ENCODE data around the gene ZDHHC22.
A peak's percentile ranks its signal among the peaks of the same experiment; 100 is the strongest.

The ZDHHC22 gene

GRCh38 chr14:77157740-77158139 lies 16.1 kb upstream of the ZDHHC22 start:
- DNase-seq (ENCODE audit: low read depth) = no peak

GRCh38 chr14:77155083-77155482 lies 13.5 kb upstream of the ZDHHC22 start:
- DNase-seq (ENCODE audit: low read depth) = no peak

DNA sequence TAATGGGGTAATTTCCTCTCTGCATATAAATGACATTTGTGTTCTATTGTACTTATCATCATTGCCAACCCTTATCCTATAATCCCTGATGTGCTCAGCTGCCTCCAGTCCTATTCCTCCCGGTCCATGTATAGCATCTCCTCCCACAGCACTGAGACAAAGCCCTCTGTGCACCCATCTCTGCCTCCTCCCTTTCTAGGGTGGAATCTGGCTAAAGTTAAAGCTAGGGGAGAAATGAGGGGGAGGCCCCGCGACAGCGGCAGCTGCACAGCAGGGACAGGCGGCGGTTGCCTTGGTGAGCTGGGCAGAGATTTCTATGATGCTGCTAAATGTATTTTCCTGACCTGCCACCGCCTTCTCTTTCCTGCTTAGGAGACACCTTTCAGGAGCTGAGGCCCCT lies 12.8 kb upstream of the ZDHHC22 start:
- DNase-seq (ENCODE audit: low read depth) = no peak

DNA sequence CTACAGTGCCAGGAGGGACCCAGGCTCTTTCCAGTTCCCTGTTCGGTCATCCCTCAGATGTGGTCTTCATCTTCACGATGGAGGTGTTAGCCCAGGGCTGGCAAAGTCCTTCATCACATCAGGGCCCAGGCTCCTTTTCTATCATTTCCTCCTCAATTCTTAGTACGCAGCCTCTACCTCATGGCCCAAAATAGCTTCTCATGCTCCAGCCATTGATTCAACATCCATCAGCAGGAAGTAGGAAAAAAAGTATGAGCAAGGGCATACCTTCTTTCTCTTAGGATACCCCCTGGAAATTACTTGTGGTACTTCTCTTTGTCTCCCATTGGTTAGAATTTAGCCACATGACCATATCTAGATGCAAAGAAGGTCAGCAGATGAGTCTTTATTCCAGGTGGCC lies 12.2 kb upstream of the ZDHHC22 start:
- no peak for DNase-seq (ENCODE audit: low read depth)

- DNase-seq (ENCODE audit: low read depth) = no peak
Measured at GRCh38 chr14:77151918-77152588, 10.5 kb upstream of the ZDHHC22 start.

- DNase-seq (ENCODE audit: low read depth) = no peak
Measured at GRCh38 chr14:77151245-77151644, 9.7 kb upstream of the ZDHHC22 start.

DNA sequence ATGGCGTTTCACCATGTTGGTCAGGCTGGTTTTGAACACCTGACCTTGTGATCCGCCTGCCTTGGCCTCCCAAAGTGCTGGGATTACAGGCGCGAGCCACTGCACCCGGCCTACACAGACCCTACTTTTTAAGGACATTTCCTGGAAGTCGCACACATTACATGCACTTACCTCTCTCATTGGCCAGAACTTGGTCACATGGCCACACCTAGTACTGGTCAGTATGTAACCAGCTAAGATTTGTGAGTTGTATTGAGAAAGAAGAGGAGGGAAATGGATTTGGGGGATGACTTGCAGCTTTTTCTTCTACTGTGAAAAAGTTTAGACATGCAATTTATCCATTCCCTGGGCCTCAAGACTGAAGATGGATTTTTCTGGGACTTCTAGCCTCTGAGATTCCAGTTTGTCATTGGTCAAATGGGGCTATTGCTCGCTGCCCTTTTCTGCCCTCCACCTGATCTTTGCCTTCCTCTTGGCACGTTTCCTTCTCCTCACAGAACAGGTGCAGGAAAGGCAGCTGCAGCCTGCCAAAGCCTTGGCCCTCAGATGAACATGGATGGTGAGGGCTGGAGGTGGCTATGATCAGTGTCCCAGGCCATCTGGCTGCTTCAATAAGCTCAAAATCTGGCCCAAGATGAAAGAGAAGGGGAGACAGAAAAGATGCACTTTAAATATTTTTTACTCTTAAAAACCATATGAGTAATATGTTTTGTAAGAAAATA lies 7.1 kb upstream of the ZDHHC22 start:
- no peak for DNase-seq (ENCODE audit: low read depth)

DNA sequence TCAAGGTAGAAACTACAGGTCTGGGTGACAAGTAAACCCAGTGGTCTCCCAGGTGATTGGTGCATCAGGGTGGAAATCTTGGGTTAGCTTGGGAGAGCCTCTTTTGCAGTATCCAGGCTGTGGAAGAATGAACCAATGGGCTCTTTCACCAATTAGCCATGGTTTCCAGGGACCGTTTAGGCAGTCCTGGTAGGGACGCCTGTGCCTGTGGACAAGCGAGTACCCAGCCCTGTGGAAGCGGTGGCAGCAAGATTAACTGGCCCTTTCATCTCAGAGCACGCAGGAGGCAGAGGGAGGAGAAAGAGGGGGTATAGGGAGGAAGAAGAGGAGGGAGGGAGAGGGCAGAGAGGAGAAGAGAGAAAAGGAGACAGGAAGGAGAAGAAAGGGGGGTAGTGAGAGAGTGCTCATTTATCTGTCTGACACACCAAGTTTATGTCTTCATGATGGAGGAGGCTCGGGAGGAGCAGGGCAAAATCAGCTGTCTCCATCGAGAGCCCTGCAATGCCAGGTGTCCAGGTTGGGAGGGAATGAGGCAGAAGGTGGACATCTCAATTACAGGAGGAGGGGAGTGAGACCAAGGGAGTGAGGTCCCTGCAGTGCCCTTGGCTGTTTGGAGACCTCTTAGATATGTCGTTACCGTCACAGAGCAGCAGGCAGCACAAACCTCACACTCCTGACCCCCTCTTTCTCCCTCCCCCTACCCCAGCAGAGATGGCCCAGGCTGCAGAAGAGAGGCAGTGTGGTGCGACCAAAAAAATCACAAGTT lies 4.6 kb upstream of the ZDHHC22 start:
- no peak for DNase-seq (ENCODE audit: low read depth)

DNA sequence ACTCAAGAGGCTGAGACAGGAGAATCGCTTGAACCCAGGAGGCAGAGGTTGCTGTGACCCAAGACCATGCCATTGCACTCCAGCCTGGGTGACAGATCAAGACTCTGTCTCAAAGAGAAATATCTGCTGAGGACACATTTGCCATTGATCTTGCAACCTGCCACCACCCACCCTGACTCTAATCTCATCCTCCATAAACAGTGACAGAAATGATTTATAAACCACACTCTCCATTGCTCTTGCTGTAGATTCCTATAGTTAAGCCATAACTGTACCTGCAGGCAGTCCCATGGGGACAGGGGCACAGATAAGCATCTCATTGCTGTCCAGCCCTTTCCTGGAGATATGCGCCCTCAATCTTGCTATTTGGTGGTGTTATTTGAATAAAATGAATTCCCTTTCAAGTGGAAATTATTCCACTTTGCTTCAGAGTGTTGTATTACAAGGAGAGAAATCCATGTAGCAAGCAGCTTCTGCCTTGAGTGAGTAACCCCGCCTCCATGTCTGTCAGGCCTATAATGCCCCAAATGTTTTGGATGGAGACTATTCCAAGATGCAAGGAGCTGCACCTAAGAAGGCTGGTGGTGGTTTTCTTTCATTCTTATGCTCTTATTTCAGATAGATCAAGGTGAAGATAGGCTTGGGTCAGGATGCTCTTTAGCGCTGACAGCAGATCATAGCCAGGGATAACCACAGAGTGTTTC lies 3.0 kb upstream of the ZDHHC22 start:
- no peak for DNase-seq (ENCODE audit: low read depth)

- DNase-seq (ENCODE audit: low read depth) = no peak
Measured at GRCh38 chr14:77143071-77143470, 1.5 kb upstream of the ZDHHC22 start.

GRCh38 chr14:77142005-77142800 lies 612 bp upstream of the ZDHHC22 start:
- DNase-seq (ENCODE audit: low read depth) = no peak

- no peak for DNase-seq (ENCODE audit: low read depth)
Measured at GRCh38 chr14:77140359-77141213, 1.0 kb downstream of the ZDHHC22 start.

GRCh38 chr14:77139540-77140358 lies 1.8 kb downstream of the ZDHHC22 start:
- peak; percentile 61 for DNase-seq (ENCODE audit: low read depth)

DNA sequence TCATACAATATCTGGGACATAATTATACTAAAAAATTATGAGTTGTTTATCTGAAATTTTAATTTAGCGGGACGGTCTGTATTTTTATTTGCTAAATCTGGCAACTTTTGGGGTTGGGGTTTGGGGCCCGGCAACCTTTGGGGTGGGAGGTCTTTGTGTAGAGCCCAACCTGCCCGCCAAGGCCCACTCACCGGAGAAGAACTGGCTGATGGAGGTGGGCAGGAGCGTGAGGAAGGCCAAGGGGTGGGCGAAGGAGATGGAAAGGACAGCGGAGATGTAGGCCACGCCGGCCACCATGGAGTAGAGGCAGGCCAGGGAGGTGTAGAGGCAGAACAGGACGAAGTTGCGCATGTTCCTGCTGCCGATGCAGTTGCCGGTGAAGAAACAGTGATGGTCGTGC lies 2.6 kb downstream of the ZDHHC22 start:
- DNase-seq (ENCODE audit: low read depth) = no peak

GRCh38 chr14:77133720-77134338 lies 7.8 kb downstream of the ZDHHC22 start:
- peak; percentile 51 for DNase-seq (ENCODE audit: low read depth)

- no peak for DNase-seq (ENCODE audit: low read depth)
Measured at GRCh38 chr14:77131871-77132486, 9.6 kb downstream of the ZDHHC22 start.

DNA sequence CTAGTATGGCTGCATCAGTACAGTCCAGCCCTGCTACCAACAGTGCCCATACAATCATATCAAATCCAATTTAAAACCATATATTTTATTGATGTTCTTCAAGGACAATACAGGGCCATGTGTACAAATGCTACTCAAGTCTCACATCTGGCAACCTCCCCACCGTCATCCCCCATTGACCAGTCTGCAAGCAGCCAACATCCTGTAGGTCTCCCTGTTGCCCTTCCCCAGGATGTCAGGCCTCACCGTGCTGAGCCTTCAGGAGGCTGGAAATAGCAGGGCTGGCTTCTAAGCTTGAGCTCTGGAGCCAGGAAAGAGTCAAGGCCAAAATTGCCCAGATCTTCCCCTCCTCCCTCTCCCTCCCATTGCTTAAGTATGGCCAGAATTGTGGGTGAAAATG lies 10.4 kb downstream of the ZDHHC22 start:
- no peak for DNase-seq (ENCODE audit: low read depth)

- DNase-seq (ENCODE audit: low read depth) = no peak
Measured at GRCh38 chr14:77130386-77130785, 11.2 kb downstream of the ZDHHC22 start.

DNA sequence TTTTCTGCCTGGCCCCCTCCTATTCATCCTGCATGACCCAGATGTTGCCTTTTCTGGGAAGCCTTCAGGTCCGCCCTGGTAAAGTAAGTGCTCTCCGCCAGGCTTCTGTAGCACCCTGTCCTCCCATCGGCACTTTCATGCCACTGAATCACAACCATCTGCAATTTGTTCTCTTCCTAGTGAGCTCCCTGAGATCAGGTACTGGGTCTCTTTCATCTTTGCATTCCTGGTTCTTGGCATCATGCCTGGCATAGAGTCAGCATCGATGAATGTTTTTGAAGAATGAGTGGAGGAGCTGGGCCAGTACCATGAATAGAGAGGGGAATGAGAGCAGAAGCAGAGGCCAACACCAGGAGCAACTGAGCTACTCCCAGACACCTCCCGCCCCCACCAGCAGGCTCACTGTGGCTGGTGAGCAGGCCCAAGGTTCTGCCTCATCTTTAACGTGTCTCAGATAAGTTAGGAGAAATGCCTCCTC lies 13.1 kb downstream of the ZDHHC22 start:
- DNase-seq (ENCODE audit: low read depth) = no peak

All from activated T-cell treated with anti-CD3 and anti-CD28 coated beads for 48 hours (primary cell).